ENCODE measurements around the gene TTC28.

GRCh38 chr22:28068826-28069225, 610.8 kb downstream of the TTC28 start:
- TF ChIP-seq CTCF (IDR thresholded peaks at IDR 0.05) (no peak), POLR2AphosphoS5 (IDR thresholded peaks at IDR 0.05) (no peak)

Data from sigmoid colon (tissue), 4 donors.